NCI-H146 treated with DMSO at 0.1 percent for 48 hours (cell line): ENCODE measurements around the gene BOD1L1.

Experiments used
- DNase-seq: peaks from one replicate; lab custom pipeline; 2025; ENCODE audit not compliant: unreplicated experiment; lab: John Stamatoyannopoulos, UW

BOD1L1 gene

DNA sequence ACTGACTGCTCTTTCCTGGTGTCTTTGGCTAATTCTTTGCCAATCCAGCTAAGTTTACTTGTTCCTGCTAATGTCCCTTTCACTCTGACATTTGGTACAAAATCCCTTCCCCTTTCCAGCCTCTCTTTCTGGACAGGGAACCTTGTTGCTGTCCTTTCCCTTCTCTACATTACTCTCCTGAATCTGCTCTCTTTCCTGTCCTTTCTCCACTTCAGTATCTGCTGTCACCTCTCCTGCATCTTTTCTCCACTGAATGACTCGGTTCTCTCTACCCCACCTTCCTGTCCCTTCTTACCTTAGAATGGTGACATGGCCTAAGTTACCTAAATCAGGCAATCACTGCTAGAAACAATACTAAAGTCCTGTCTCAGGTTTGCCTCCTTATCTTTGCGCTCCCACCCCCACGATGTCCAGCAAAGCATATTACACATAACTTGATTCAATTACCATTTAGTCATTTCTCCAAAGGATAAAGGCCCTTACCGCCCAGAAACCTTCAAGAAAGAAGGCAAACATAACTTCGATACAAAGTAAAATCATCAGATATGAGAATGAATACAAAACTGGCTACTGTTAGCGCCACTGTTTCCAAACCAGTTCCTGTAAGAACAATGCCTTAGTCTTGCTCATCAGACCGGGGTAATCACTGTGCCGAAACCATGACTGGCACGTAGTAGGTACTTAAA is 890 bp downstream of the BOD1L1 start:
- no peak for DNase-seq

DNA sequence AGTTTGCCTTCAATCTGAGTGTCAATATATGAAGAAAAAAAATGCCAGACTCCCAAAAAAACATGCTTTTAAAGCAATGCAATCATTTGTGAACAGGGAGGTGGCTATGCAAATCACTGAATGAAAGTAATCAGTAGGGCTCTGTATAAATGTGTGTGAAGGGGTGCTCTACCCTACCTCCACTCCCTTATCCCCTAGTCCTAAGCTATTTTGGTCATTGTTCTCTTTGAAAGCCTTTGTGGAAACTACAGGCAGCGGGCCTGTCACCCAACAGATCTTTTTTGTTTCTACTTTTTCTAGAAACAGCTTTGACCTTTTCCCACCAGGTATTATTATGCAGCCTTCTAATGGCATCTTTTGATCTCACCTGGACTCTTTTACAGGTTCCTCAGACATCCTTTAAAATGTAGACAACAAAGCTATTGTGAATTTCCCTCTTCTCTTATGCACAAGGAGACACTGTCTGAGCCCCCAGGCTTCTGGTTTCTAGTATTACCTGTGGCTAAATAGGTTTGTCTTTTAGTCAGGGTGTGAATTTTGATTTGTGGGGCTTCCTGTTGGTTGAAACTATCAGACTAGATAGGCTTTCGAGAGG is 9.2 kb downstream of the BOD1L1 start:
- DNase-seq: no peak

DNA sequence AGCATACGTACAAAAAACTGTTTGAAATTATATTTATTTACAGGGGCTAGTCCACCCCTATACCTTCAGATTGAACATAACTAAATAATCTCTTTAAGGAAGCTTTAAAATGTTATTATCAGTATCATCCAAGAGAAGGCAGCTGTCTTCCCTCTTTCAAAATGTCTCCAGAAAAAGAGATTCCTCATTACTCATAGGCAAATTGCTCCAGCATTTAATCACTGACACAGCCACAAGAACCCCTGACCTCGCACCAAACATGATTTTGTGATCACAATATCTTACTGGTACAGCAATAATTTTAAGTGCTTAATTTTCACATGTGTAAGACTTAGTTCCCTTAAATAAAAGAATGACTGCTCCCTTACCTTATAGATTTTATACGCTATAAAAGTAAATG is 9.7 kb downstream of the BOD1L1 start:
- DNase-seq: no peak

DNA sequence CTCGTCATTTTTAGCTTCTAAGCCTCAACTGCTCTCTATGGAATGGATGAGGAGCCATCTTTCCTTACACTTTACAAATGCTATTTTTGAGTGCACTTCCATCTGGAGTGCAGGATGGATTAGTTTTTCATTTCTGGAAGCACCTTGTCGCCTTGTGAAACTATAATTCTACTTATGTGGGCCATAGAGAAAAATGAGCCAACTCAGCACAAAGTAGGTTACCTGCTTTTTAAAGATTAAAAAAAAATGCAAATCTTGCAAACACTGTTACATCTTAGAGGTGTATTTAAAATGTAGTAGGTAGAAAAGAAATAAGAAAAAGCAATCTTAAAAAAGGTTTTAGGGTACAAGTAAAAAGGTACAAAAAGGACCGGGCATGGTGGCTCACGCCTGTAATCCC is 10.9 kb downstream of the BOD1L1 start:
- DNase-seq: no peak

DNA sequence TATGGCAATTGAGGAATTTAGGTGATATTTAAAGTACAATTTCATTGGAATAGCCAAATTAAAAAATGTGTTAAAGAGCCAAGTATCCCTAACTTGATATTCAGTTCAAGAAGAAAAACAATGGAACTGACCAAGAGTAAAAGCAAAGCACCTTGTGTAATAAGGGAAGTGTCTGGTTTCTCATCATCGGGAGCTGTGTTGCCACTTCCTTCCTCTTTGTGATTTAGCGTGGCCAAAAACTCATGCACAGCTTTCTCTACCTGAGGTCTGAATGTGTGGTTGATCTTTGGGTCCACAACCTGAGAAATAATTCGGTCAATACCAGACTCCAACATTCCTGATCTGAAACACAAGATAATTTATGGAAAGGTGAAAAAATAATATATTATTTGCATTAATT is 12.4 kb downstream of the BOD1L1 start:
- DNase-seq: no peak

DNA sequence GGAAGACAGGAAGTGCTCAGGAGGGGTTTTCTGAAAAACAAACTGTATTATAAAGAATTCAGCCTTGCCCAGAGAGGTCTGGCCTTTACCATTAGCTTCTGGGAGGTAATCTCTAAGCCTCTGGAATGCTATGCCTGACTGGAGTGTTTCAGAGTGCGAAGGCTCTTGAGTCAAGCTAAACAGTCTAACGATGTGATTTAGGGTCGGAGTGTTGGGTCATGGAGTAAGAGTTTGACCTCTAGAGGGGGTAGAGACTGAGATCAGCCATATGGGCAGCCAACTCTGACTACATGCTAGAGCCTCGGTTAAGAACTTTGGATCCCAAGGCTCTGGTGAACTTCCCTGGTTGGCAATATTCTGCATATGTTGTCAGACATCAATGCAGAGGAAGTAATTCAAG is 15.0 kb downstream of the BOD1L1 start:
- DNase-seq: no peak

DNA sequence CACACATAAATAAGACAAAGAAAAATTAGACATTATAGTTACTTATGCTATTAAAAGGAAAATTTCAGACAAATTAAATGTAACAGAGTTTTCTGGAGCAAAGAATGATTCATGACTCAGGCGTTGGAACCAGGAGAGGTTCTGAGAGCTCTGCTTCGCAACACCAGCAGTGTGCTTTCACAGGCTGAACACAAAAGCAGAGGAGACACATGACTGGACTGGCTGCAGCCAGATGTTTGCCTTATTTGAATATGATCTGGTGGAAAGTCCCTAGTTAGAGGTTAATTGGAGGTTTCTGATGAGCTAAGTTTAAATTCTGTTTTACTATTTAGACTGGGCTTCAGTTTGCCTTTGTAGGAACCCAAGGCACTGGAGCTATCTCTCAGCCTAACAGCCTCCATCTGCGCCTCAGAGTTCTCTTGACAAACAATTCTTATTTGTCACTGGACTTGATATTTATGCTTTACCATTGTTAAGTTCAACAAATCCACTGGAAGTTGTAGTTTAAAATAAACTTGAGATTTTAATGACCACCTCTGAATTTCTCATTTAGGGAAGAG is 16.2 kb downstream of the BOD1L1 start:
- DNase-seq: no peak

DNA sequence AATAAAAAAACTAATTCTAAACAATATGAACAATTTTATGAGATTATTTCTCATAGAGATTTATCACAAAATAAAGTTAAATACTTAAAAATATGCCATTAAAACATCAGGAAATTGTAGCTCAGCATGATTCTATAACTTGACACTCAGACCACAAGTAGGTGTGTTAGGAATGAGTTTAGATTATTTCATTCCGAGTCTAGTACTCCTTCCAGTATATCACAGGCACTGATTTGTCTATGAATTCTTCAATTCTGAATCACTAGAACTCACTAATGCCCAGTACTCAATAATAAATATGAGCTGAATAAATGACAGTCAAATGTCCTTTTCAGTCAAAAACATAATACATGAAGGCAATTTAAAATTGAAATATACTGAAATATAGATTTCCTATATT is 22.2 kb downstream of the BOD1L1 start:
- no peak for DNase-seq

DNA sequence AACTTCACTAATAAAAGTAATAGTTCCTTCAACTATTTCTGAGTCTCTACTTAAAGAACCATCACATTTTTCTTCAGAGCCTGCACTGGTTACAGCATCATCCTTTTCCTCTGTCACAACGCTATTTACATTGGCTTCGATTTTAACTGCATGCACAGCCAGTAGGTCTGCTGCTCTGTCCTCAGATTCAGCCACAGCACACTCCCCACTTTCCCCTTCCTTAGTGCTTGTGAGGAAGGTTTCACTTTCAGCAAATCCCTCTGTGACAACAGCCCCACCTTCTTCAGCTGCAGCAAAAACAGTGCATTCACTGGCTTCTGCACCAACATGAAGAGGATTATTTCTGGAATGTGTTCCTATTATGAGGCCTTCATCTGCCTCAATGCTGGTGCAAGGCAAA is 25.7 kb downstream of the BOD1L1 start:
- no peak for DNase-seq

DNA sequence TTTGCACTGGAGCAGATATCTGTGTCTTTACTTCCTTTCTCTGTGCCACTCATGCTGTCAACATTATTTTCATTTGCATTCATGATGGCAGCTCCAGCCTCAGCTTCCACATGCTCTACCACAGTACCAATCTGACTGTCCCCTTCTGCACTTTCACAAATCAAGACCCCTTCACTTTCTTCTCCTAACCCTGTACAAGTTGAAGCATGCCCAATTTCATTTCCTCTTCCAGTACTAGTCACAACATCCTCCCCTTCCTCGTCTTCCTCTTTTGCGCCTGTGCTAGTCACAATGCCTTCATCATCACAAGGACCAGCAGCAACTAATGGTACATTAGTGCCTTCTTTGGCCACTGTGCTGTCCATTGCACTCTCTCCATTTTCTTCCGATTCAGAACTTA is 26.5 kb downstream of the BOD1L1 start:
- DNase-seq: no peak

DNA sequence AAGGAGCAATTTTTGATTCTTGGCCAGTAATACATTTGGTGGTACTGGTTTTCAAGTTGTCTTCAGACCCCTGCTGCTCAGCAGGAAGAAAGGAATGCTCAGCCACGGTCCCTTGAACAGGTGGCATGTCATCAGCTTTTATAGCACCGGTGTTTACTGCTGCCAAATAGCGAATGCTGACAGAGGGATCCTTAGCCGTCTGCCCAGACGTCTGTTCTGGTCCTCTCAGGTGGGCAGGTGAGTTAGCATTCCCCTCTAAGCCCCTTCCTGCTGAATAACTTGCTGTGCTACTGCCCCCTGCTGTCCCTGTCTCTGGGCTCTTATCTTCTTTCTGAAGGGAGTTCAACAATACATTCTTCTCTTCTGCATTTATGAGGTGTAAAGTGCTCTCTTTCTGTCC is 28.4 kb downstream of the BOD1L1 start:
- DNase-seq: no peak

DNA sequence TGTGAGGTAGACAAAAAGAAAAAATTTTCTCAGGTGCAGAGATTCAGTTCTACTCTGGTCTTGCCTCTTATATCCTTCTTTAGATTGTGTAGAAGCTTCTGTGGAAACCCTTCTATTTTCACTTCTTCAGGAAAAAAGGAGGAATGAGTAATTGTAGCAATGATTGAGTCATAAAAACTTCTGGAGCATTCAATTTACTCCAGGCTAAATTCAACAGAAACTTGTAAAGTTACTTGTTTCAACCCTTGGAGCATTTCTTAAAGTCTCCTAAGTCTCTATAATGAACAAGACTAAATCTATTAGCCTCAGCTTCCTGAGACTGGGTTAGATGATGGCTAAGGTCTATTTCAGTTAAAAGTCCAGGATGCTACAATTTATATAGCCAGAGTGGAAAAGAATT is 29.9 kb downstream of the BOD1L1 start:
- no peak for DNase-seq

DNA sequence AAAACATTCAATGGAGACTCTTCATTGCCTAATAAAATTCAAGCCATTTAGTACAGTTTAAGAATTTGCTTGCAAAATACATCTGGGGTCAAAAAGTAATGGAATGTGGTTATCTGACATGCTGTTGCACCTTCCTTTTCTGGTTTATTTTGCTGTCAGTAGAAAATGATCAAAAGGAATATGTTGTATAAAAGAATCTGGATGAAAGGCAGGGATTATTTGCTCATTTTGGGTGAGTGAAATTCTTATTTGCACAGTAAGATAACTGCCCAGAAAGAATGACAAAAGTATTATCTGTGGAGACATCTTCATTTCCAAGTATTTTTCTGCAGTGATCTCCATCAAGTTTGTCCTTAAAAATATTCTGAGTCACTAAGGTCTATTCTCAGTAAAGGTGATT is 30.4 kb downstream of the BOD1L1 start:
- DNase-seq: no peak

DNA sequence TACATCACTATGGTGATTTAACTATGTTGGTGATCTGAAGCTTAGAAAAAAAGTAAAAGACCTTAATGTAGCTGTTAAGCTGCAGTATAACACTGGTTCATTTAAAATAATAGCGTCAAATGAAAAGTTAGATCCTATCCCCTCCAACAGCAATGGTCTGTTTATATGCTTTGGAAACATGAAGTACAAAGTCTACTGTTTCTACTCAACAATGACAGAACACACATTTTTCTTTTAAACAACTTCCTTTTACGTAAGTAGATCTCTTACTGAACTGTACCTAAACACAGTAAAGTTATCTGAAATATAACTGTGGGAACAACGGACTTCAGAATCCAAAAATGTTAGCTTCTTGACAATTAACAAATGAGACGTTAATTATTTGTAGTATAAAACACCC is 35.3 kb downstream of the BOD1L1 start:
- no peak for DNase-seq

DNA sequence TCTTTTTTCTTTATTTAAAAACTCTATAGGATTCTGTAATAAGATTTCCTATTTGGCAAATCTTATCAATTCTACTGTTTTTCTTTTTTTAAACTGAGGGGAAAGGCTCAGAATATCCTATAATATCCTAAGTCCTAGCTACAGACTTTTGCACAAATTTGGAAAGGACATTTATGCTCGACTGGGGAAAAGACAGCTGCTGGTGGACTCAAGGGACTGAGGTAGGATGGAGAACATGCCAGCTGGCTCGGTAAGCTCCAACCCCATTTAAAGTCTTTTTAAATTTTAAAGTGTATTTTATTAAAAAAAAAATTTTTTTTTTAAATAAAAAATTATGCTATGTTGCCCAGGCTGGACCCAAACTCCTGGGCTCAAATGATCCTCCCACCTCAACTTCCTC is 36.8 kb downstream of the BOD1L1 start:
- DNase-seq: no peak

DNA sequence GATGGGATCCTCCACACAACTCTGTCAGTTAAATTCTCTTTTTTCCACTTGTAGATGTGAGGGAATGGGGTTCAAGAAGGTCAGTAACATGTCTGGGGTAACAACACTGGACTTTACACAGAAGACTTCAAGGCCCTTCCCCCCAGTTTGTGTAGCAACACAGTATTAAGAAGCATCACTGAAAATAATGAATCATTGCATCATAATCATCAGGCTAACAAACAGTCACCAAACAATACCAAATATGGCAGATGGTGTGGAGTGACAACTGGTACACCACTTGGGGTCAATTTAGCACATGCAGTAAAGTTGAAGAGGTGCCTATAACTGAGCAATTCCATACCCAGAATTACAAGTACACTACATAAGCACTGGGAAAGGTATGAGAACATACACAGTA is 38.6 kb downstream of the BOD1L1 start:
- DNase-seq: no peak

DNA sequence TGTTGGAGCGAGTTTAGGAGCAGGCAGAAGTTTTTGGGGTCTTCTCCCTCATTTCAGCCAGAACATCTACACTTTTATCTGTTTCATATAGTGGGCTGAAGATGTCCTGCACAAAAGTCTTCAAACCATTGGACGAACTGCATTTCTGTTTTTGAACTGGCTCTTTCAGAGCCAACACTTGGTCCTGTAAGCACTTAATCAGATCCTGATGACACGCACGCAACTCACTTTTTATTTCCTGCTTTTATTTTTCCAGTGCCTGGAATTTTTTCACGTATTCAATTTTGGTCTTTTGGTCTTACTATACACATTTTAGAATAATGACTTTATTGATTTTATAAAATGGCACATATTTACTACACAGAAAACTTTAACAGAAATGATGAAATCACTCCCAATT is 43.0 kb downstream of the BOD1L1 start:
- no peak for DNase-seq

DNA sequence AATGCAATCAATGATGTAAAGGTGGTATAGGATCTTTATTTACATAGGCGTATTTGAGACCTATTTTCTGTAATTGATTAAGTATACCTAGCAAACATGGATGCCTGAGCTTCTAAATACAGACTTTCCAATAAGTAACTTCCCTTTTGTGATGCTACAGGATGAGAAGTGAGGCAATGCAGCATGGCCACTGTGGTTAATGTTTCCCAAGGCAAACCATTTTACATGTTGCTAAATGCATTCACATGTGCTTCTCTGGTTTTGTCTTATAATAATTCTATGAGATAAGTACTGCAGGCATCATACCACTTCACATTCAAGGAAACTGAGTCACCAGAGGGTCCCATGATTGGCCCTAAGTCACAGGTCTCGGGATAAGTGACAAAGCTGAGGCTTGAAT is 47.5 kb downstream of the BOD1L1 start:
- no peak for DNase-seq

DNA sequence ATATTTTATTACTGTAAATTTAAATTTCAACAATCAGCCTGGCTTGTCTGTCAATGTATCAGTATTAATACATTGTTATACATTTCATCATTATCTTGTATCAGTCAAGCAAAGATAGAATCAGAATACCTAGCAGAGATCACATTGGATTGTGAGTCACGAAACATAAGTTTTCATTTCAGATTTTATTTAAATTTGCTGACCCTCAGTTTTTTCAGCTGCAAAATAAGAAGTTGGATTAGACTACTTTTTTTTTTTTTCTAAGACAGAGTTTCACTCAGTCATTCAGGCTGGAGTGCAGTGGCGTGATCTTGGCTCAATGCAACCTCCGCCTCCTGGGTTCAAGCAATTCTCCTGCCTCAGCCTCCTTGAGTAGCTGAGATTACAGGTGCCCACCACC is 49.9 kb downstream of the BOD1L1 start:
- no peak for DNase-seq

DNA sequence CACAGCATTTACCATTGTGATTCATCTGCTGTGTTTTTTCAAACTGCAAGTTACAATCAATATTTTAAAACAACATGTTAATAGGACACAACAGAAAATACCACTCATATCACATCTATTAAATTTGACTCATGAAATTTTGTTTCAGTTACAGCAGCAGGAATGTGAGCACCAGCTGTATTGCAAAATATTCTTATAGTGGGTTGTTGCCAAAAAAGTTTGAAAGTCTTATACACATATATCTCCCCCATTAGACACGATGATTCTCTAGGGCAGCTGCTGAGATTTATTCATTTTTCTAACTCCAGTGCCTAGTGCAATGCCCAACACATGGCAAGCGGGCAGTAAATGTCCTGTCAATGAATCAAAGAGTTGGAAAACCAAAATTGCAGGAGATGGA is 56.6 kb downstream of the BOD1L1 start:
- no peak for DNase-seq

DNA sequence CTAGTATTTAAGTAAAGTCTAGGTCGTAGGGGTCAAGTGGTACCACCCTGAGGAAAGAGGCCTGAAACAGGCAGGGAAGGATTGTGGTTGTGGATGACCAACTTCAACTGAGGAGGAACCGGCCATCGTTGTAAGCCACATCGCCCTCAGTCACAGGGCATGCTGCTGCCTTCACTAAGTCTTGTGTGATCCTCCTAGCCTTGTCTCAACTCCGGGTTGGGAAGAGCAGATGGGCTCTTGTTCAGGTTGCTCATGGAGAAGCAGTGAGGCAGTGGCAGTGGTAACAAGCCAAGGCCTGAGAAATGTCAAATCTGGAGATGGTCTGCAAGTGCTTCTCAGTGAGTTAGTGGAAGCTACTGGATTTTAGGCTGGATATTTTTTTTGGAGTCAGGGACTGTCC is 60.4 kb downstream of the BOD1L1 start:
- DNase-seq: no peak

DNA sequence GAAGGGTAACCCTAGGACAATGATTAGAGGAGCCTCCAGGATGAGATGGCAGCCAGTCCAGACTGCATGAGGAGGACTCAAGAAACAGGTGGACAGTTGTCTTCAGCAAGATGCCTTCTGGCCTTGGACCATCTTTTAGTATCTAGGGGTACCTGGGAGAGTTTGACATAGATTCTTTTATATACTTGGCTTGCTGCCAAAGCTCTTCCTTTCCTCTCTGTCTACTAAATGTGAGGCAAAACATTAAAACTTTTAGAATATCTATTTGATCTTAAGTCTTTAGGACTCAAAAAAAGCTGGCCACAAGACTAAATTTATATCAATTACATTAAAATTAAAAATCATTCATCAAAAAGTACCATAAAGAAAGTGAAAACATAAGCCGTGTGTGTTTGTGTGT is 64.6 kb downstream of the BOD1L1 start:
- no peak for DNase-seq

DNA sequence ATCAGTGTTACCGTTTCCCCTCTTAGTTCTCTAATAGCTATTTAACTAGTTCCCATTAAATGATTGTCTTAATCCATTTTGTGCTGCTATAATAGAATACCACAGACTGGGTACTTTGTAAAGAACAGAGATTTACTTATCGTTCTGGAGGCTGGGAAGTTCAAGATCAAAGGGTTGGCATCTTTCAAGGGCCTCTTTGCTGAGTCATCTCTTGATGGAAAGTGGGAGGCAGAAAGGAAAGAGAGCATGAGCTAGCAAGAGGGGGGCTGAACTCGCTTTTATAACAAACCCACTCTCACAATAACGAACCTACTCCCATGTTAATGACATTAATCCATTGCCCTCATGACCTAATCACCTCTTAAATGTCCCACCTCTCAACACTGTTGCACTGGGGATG is 65.9 kb downstream of the BOD1L1 start:
- DNase-seq: no peak
